SU-DHL-6 (cell line): ENCODE data around the gene NUP50.

ENCODE experiments used
- H2AFZ ChIP-seq: fragments of 200-600 bp; sonication (generic); 2 replicates; pipeline ENCODE4 v1.6.1; 2014; ENCODE audit warnings: low read depth, mild to moderate bottlenecking, moderate library complexity, mixed read lengths, antibody characterized with exemption, low read length; ENCODE audit not compliant: severe bottlenecking
- H3F3A ChIP-seq: fragments of 200-600 bp; shearing (Covaris generic); 2 replicates; pipeline ENCODE4 v1.6.0; 2016; ENCODE audit warnings: antibody characterized with exemption, mild to moderate bottlenecking; ENCODE audit not compliant: insufficient read depth
- H3K27ac ChIP-seq: fragments of 200-600 bp; sonication (generic); 2 replicates; pipeline ENCODE4 v1.5.1; 2016; ENCODE audit warnings: low read depth, mild to moderate bottlenecking, low read length, moderate library complexity, mixed read lengths
- H3K27me3 ChIP-seq: fragments of 200-600 bp; sonication (generic), shearing (Covaris generic); 2 replicates; pipeline ENCODE4 v1.6.0; 2014; ENCODE audit warnings: mild to moderate bottlenecking, low read length
- H3K36me3 ChIP-seq: fragments of 200-600 bp; sonication (generic); 2 replicates; pipeline ENCODE4 v1.6.1; 2014; ENCODE audit warnings: mild to moderate bottlenecking, low read length, mixed read lengths
- H3K4me2 ChIP-seq: fragments of 300-600, 200-600 bp; shearing (Covaris generic), sonication (generic); 2 replicates; pipeline ENCODE4 v1.6.0; 2014; ENCODE audit warnings: low read length, low read depth, mild to moderate bottlenecking; ENCODE audit not compliant: poor library complexity, severe bottlenecking
- H3K4me3 ChIP-seq: fragments of 200-600 bp; sonication (generic); 2 replicates; pipeline ENCODE4 v1.5.1; 2014; ENCODE audit warnings: antibody characterized with exemption, low read length, mild to moderate bottlenecking, mixed read lengths; ENCODE audit not compliant: insufficient read depth, poor library complexity, severe bottlenecking
- H3K79me2 ChIP-seq: fragments of 200-600 bp; sonication (generic); 2 replicates; pipeline ENCODE4 v1.6.1; 2014; ENCODE audit warnings: mild to moderate bottlenecking, low read length, moderate library complexity; ENCODE audit not compliant: insufficient read depth
- H3K9ac ChIP-seq: fragments of 200-600 bp; sonication (generic); 2 replicates; pipeline ENCODE4 v1.7.0; 2014; ENCODE audit warnings: mild to moderate bottlenecking, low read length
- H3K9me2 ChIP-seq: fragments of 200-600 bp; sonication (generic); replicated peaks from 2 replicates; pipeline ENCODE4 v1.6.1; 2014; ENCODE audit warnings: low read length; ENCODE audit not compliant: insufficient read depth
- H3K9me3 ChIP-seq: fragments of 200-600 bp; sonication (generic); 2 replicates; pipeline ENCODE4 v1.6.1; 2014; ENCODE audit warnings: low read length, mixed read lengths; ENCODE audit not compliant: insufficient read depth
- H4K20me1 ChIP-seq: fragments of 200-600 bp; sonication (generic); 2 replicates; pipeline ENCODE4 v1.6.1; 2014; ENCODE audit warnings: low read depth, mild to moderate bottlenecking, antibody characterized with exemption, low read length, moderate library complexity, mixed read lengths
- EZH2phosphoT487 ChIP-seq: fragments of 200-600 bp; sonication (generic), shearing (Covaris generic); conservative IDR thresholded peaks from 2 replicates; pipeline ENCODE4 v1.6.1; 2018; ENCODE audit warnings: mild to moderate bottlenecking, antibody characterized with exemption, low read length, moderate library complexity, mixed read lengths
- TF ChIP-seq, protein P1 (sequence below): fragments of 200-600 bp; sonication (generic); IDR thresholded peaks from one replicate; pipeline ENCODE4 v1.5.1; 2017; ENCODE audit warnings: antibody characterized with exemption, mild to moderate bottlenecking, low read length, moderate library complexity; ENCODE audit not compliant: insufficient read depth, poor library complexity, severe bottlenecking

Gene NUP50

DNA sequence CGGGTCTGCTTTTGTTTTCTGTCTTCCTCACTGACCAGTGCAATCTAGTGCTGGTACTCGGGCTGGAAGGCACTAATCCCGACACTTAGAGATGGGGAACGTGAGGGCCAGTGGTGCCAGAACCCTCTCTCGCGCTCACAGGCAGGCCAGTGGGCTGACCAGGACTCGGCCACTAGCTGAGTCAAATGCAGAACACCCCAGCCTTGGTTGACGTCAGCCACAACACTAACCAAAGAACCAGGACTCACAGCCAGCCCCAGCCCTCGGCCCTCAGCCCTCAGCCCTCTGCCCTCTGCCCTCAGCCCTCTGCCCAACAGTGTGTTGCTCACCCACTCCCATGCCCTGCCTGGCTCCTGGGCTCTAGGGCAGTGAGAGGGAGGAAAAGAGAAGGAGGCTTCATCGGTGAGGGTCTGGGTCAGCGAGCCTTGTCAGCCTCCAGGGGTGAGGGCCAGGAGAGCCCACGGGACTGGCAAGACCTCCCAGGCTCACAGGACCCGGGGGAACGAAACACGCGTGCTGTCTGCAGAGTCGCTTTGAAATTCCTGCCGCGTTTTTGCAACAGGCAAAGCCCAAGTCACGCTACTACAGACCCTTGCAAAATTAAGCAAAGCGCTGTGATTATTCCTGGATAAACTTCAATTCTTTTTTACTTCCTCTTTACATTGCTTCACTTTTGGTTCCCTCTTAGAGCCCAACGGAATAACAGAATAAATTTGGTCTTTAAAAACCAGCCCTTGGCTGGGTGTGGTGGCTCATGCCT lies 49.4 kb downstream of the NUP50 start:
- Histone ChIP-seq H4K20me1 (no peaks in the 10 kb centered on the region), H2AFZ (no peak overlapping the region), H3K27ac (no peak overlapping the region), H3F3A (no peaks in the 10 kb centered on the region), H3K4me3 (no peak overlapping the region), H3K27me3 (no peaks in the 10 kb centered on the region), H3K4me2 (no peak overlapping the region), H3K9me3 (no peaks in the 10 kb centered on the region), H3K9ac (no peak overlapping the region), H3K36me3 (no peaks in the 10 kb centered on the region), H3K79me2 (no peaks in the 10 kb centered on the region), H3K9me2 (no peaks in the 10 kb centered on the region)
- TF ChIP-seq, protein P1, sequence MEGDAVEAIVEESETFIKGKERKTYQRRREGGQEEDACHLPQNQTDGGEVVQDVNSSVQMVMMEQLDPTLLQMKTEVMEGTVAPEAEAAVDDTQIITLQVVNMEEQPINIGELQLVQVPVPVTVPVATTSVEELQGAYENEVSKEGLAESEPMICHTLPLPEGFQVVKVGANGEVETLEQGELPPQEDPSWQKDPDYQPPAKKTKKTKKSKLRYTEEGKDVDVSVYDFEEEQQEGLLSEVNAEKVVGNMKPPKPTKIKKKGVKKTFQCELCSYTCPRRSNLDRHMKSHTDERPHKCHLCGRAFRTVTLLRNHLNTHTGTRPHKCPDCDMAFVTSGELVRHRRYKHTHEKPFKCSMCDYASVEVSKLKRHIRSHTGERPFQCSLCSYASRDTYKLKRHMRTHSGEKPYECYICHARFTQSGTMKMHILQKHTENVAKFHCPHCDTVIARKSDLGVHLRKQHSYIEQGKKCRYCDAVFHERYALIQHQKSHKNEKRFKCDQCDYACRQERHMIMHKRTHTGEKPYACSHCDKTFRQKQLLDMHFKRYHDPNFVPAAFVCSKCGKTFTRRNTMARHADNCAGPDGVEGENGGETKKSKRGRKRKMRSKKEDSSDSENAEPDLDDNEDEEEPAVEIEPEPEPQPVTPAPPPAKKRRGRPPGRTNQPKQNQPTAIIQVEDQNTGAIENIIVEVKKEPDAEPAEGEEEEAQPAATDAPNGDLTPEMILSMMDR = no peak
- no peak for TF ChIP-seq EZH2phosphoT487

DNA sequence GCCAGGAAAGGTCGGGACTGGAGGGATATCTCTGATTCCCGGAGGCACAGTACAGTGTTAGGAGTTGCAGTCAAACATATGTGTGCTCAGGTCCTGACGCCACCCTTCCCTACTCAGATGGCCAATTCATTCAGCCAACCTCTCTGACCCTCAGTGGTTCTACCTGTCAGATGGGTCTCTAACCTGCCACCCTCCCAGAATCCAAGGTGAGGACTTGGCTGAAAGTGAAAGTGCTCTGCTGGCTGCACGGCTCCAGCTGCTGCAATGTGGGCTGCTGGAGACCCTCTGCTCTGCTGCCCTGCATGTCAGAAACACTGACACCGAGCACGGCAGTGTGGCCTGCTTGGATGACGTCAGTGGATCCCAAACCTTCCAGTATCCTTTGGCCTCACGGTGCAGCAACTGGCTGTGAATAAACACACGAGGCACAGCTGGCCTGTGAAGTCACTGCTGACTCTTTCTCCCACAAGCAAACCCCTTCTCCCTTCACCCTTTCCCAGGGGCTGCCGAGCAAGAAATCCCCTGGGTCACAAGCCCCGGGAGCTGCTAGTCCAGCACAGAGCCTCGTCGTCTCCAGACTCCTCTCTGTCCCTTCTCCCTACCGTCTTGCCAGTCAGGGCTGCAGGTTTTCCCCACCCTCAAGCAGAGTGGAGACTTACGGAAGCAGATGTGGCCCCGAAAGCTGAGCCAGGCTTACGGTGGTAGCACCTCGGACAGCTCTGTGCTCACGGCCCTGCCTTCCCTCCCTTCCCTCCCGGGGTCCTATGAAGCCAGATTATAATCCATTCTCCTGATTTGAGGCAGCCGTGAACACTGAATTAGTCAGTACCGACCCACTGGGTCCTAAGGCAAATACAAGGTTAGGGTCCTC lies 52.6 kb downstream of the NUP50 start:
- Histone ChIP-seq H3K9me2 (no peaks in the 10 kb centered on the region), H3K4me3 (no peak overlapping the region), H3K27me3 (no peaks in the 10 kb centered on the region), H3K79me2 (no peaks in the 10 kb centered on the region), H3K9ac (no peak overlapping the region), H2AFZ (no peak overlapping the region), H3K36me3 (no peaks in the 10 kb centered on the region), H3K9me3 (no peaks in the 10 kb centered on the region), H3F3A (no peaks in the 10 kb centered on the region), H3K27ac (no peak overlapping the region), H4K20me1 (no peaks in the 10 kb centered on the region), H3K4me2 (no peak overlapping the region)
- TF ChIP-seq, protein P1 = no peak
- TF ChIP-seq EZH2phosphoT487 = no peak

DNA sequence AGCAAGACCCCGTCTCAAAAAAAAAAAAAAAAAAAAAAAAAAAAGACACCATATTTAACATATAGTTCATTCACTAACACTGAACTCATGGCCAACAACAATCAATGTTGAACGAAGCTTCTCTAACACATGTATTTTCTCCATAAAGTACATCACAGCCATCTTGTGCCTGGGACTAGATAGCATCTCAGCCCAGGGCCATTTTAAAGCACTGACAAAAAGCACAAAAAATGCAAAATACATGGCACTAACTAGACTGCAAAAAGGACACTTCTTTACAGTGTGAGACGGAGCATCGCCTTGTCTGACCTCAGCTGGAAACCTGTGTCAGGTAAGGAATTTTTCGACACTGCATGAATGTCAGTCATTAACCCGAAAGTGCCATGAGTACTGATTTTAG lies 53.6 kb downstream of the NUP50 start:
- Histone ChIP-seq H4K20me1 (no peaks in the 10 kb centered on the region), H3K79me2 (no peaks in the 10 kb centered on the region), H3F3A (no peaks in the 10 kb centered on the region), H3K9me3 (no peaks in the 10 kb centered on the region), H3K4me3 (no peak overlapping the region), H3K4me2 (no peak overlapping the region), H2AFZ (no peak overlapping the region), H3K36me3 (no peaks in the 10 kb centered on the region), H3K9ac (no peak overlapping the region), H3K27ac (no peak overlapping the region), H3K9me2 (no peaks in the 10 kb centered on the region), H3K27me3 (no peaks in the 10 kb centered on the region)
- no peak for TF ChIP-seq EZH2phosphoT487
- TF ChIP-seq, protein P1 = no peak
